CD14-positive monocyte (primary cell): ENCODE data around the gene IL31RA. TPM values are rescaled to one million over a fixed set of nuclear protein-coding genes. Genes with fewer than 3 reads are reported as not detected.

Experiments
- DNase-seq, 3 donors: peaks; one replicate each; pipeline ENCODE4 v3.0.0-alpha.2; 2011 to 2022
- H2AFZ ChIP-seq: 2 replicates; pipeline ENCODE4 v1.6.0; 2012; ENCODE audit warnings: mild to moderate bottlenecking, low read depth, low read length, inconsistent platforms; ENCODE audit not compliant: insufficient read depth, poor library complexity, severe bottlenecking
- H3K27ac ChIP-seq, 2 donors: 1 replicate in 1 of 2; 2 replicates in 1 of 2; pipeline ENCODE4 v1.5.1; 2012 to 2013; ENCODE audit warnings: low read length in 2 of 2, control low read depth in 1 of 2, inconsistent platforms in 1 of 2, low read depth in 1 of 2, mild to moderate bottlenecking in 1 of 2
- H3K27me3 ChIP-seq, 2 donors: one replicate each; pipeline versions ENCODE4 v1.6.0 to v1.6.1; 2011 to 2013; ENCODE audit warnings: low read length in 2 of 2; ENCODE audit not compliant: control insufficient read depth in 2 of 2, insufficient read depth in 2 of 2
- H3K36me3 ChIP-seq, 2 donors: replicated peaks in 1 of 2; 1 replicate in 1 of 2; 2 replicates in 1 of 2; pipeline versions ENCODE4 v1.5.1 to v1.6.1; 2012 to 2013; ENCODE audit warnings: low read length in 2 of 2, control low read depth in 1 of 2, inconsistent platforms in 1 of 2, mild to moderate bottlenecking in 1 of 2; ENCODE audit not compliant: insufficient read depth in 2 of 2, control insufficient read depth in 1 of 2
- H3K4me1 ChIP-seq, 2 donors: 1 replicate in 1 of 2; 2 replicates in 1 of 2; pipeline versions ENCODE4 v1.5.1 to v1.6.1; 2012 to 2013; ENCODE audit warnings: low read length in 2 of 2, control low read depth in 1 of 2, inconsistent platforms in 1 of 2, mild to moderate bottlenecking in 1 of 2, moderate library complexity in 1 of 2; ENCODE audit not compliant: insufficient read depth in 2 of 2, control insufficient read depth in 1 of 2
- H3K4me2 ChIP-seq: replicated peaks from 2 replicates; pipeline ENCODE3; 2012; ENCODE audit warnings: low read length, moderate library complexity, mild to moderate bottlenecking; ENCODE audit not compliant: poor library complexity, severe bottlenecking; ENCODE audit errors: extremely low read depth
- H3K4me3 ChIP-seq, 3 experiments: fragments of 200-600 bp in 1 of 3; sonication (generic) in 1 of 3; replicated peaks in 1 of 3; 1 replicate in 2 of 3; 2 replicates in 1 of 3; pipeline ENCODE4 v1.5.1; 2011 to 2013; ENCODE audit warnings: low read length in 3 of 3, mild to moderate bottlenecking in 3 of 3, control low read depth in 2 of 3, low read depth in 2 of 3, inconsistent platforms in 1 of 3, moderate library complexity in 1 of 3
- H3K79me2 ChIP-seq: 2 replicates; pipeline ENCODE4 v1.6.0; 2012; ENCODE audit warnings: mild to moderate bottlenecking, control low read depth, inconsistent platforms, low read length, moderate library complexity; ENCODE audit not compliant: insufficient read depth
- H3K9ac ChIP-seq: 2 replicates; pipeline ENCODE4 v1.6.0; 2017; ENCODE audit warnings: low read length, mild to moderate bottlenecking; ENCODE audit not compliant: insufficient read depth, poor library complexity, severe bottlenecking
- H3K9me3 ChIP-seq, 2 donors: replicated peaks in 1 of 2; 1 replicate in 1 of 2; 2 replicates in 1 of 2; pipeline versions ENCODE4 v1.5.1 to v1.6.1; 2012 to 2013; ENCODE audit warnings: low read length in 2 of 2, control low read depth in 1 of 2; ENCODE audit not compliant: control insufficient read depth in 1 of 2, insufficient read depth in 1 of 2
- H4K20me1 ChIP-seq: 2 replicates; pipeline ENCODE4 v1.6.0; 2012; ENCODE audit warnings: mild to moderate bottlenecking, low read length, control low read depth, moderate library complexity; ENCODE audit not compliant: insufficient read depth
- H3K27ac Mint-ChIP-seq, 7 donors: one replicate each; pipeline ENCODE4 v1.8.0; 2020; ENCODE audit warnings: mild to moderate bottlenecking in 7 of 7, mixed read lengths in 7 of 7, moderate library complexity in 6 of 7, inconsistent platforms in 2 of 7
- H3K27me3 Mint-ChIP-seq, 3 donors: one replicate each; pipeline ENCODE4 v1.8.0; 2021 to 2022; ENCODE audit warnings: low read depth in 3 of 3, mild to moderate bottlenecking in 3 of 3, mixed read lengths in 3 of 3, moderate library complexity in 3 of 3, inconsistent platforms in 1 of 3
- H3K36me3 Mint-ChIP-seq, 2 donors: one replicate each; pipeline ENCODE4 v1.8.0; 2020; ENCODE audit warnings: mixed read lengths in 2 of 2, inconsistent platforms in 1 of 2, mild to moderate bottlenecking in 1 of 2
- H3K4me1 Mint-ChIP-seq: one replicate; pipeline ENCODE4 v1.8.0; 2020; ENCODE audit warnings: mild to moderate bottlenecking, mixed read lengths
- H3K4me3 Mint-ChIP-seq, 2 donors: one replicate each; pipeline ENCODE4 v1.8.0; 2020; ENCODE audit warnings: mild to moderate bottlenecking in 2 of 2, mixed read lengths in 2 of 2, moderate library complexity in 1 of 2
- H3K9me3 Mint-ChIP-seq, 7 donors: one replicate each; pipeline ENCODE4 v1.8.0; 2020 to 2022; ENCODE audit warnings: mixed read lengths in 7 of 7, mild to moderate bottlenecking in 6 of 7, moderate library complexity in 6 of 7, inconsistent platforms in 2 of 7
- WGBS: methylation state at CpG from one replicate; pipeline ENCODE4 v1.1.5; 2013; ENCODE audit warnings: missing lambda C conversion rate; ENCODE audit not compliant: insufficient coverage; 5-methylcytosine and 5-hydroxymethylcytosine counted together
- intact Hi-C, 2 donors: fragments of 100-400 bp; cut with micrococcal nuclease; formaldehyde crosslinking; loops; one replicate each; pipeline versions ENCODE4 v1.15.0 to v1.15.1; 2023
- polyA plus RNA-seq, 3 donors: library from polyadenylated mRNA; depleted of rRNA in 1 of 3; unstranded in 2 of 3; stranded (reverse) in 1 of 3; fragments of 300-500 nt in 2 of 3; fragments of >200 nt in 1 of 3; fragmentation: Illumina TruSeq in 2 of 3; gene quantifications; 1 replicate in 2 of 3; 2 replicates in 1 of 3; pipeline ENCODE4 v1.2.3, GENCODE V29; 2012 to 2021
- TF ChIP-seq, protein P1 (sequence below): fragments of 200-600 bp; IDR thresholded peaks from one replicate; pipeline ENCODE4 v1.8.0; 2022; ENCODE audit warnings: antibody characterized with exemption, mild to moderate bottlenecking

Gene IL31RA
- polyA plus RNA-seq, 3 donors: 0.52 to 1.8 (median 1.3) TPM

DNA sequence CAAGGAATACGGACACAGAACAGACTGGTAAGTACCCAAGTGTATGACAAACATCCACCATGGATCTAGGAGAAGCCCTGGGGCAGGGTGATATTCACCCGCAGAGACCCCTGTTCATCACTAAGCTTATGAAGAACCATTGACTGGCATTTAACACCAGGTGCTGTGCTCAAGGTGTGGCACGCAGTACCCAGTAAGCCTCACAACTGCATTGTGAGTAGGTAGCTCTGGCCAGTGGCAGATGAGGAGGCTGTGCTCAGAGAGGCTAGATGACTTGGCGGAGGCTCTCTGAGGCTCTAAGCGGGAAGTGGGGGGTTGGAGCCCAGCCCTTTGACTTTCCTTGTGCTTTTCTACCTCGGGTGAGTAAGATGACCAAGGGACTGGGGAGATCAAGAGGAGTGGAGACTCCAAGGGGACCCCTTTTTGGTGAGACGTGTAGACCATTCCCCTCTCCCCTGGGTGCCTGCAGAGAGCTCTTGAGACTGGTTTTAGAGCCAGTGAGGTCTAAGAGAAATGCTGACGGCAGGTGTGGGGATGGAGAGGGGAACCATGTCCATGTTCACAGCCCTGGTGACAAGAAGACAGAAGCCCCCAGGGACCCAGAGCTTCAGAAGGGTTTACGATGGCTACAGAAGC lies 72.8 kb downstream of the IL31RA start:
- Histone ChIP-seq H4K20me1 (no peaks in the 10 kb centered on the region), H3K4me1 (peaks cover 20 to 23% of the 10 kb centered on the region in 2 donors), H3K4me3 (peak overlapping the region in 1 of 3 experiments; percentile 80), H3K36me3 (no peaks in the 10 kb centered on the region), H3K27ac (no peak overlapping the region), H3K27me3 (no peaks in the 10 kb centered on the region), H3K79me2 (no peaks in the 10 kb centered on the region), H2AFZ (peak overlapping the region; percentile 91), H3K9me3 (no peaks in the 10 kb centered on the region), H3K9ac (peak overlapping the region; percentile 76), H3K4me2 (peak overlapping the region; percentile 87)
- no peak for DNase-seq
- H3K4me3 Mint-ChIP-seq: peak overlapping the region; percentile 96 to 98
- peaks cover 26% of the 10 kb centered on the region for H3K4me1 Mint-ChIP-seq
- TF ChIP-seq, protein P1, sequence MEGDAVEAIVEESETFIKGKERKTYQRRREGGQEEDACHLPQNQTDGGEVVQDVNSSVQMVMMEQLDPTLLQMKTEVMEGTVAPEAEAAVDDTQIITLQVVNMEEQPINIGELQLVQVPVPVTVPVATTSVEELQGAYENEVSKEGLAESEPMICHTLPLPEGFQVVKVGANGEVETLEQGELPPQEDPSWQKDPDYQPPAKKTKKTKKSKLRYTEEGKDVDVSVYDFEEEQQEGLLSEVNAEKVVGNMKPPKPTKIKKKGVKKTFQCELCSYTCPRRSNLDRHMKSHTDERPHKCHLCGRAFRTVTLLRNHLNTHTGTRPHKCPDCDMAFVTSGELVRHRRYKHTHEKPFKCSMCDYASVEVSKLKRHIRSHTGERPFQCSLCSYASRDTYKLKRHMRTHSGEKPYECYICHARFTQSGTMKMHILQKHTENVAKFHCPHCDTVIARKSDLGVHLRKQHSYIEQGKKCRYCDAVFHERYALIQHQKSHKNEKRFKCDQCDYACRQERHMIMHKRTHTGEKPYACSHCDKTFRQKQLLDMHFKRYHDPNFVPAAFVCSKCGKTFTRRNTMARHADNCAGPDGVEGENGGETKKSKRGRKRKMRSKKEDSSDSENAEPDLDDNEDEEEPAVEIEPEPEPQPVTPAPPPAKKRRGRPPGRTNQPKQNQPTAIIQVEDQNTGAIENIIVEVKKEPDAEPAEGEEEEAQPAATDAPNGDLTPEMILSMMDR: no peak
- WGBS: 90% methylated on average over 4 of the region's 9 CpGs
- peak overlapping the region in 3 of 7 donors; percentile 53 to 94 (median 80) for H3K27ac Mint-ChIP-seq
- peaks cover 1 to 11% of the 10 kb centered on the region in 2 donors for H3K36me3 Mint-ChIP-seq
- intact Hi-C loops: no loop called here
- H3K9me3 Mint-ChIP-seq: no peaks in the 10 kb centered on the region
- H3K27me3 Mint-ChIP-seq: peaks cover 0 to 12% (median 8%) of the 10 kb centered on the region in 3 donors

GRCh38 chr5:55924744-55925143 lies 73.6 kb downstream of the IL31RA start:
- H4K20me1 ChIP-seq: no peaks in the 10 kb centered on the region
- 88% methylated on average over 11 of the region's 11 CpGs for WGBS
- Mint-ChIP-seq H3K4me1 (peaks cover 18% of the 10 kb centered on the region), H3K27me3 (peaks cover 0 to 10% (median 9%) of the 10 kb centered on the region in 3 donors), H3K36me3 (peaks cover 1 to 8% of the 10 kb centered on the region in 2 donors), H3K27ac (no peak overlapping the region), H3K4me3 (no peak overlapping the region), H3K9me3 (peaks cover 0 to 2% (median 0%) of the 10 kb centered on the region in 7 donors)
- H3K9me3 ChIP-seq: no peaks in the 10 kb centered on the region
- no peak for DNase-seq
- H3K27me3 ChIP-seq: no peaks in the 10 kb centered on the region
- H3K4me3 ChIP-seq: no peak overlapping the region
- no peak overlapping the region for H3K9ac ChIP-seq
- H3K36me3 ChIP-seq: no peaks in the 10 kb centered on the region
- intact Hi-C loops: no loop called here
- H2AFZ ChIP-seq: no peak overlapping the region
- TF ChIP-seq, protein P1: no peak
- H3K27ac ChIP-seq: no peak overlapping the region
- peaks cover 12 to 15% of the 10 kb centered on the region in 2 donors for H3K4me1 ChIP-seq
- H3K4me2 ChIP-seq: no peak overlapping the region
- no peaks in the 10 kb centered on the region for H3K79me2 ChIP-seq
